NCI-H774 (cell line): ENCODE results near the gene EPS8L1.
"Not testable (repeated sequence)": the region's sequence is repeated elsewhere in the genome, so short reads cannot be mapped to it uniquely, and the experiment has no call there.

ENCODE experiments used
- DNase-seq: peaks from one replicate; lab custom pipeline; 2025; lab: John Stamatoyannopoulos, UW

EPS8L1 gene

DNA sequence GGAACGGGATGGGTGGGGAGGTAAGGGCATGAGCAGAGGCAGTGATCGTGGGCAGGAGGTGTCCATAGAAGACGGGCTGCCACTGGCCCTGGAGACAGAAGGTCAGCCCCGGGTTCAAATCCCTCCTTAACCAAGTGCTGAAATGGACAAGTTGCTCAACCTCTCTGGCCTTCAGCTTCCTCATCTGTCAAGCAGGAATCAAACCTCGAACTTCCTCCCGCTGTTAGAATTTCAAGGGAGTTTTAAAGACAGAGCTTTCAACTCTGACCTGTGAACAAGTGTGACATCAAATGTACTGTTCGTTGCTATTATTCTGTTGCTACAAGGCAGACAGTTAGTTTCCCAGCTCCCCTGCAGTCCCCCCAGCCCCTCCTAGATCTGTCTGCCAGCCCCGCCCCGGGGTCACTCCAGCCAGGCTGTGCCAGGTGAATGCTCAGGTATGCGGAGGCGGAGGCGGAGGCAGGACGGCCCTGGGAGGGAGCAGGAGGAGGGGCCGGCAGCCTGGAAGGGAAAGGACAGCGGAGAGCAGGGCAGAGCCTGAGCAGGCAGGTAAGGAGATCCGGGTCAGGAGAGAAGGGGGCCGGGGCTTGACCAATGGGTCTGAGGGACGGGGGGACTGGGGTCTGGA, at the start of gene EPS8L1:
EPS8L1 (plus strand) TSS at position 499 of the 628 bp plus-strand sequence. CDS start 576 bp downstream, outside the sequence.
- DNase-seq, result no peak

GRCh38 chr19:55027140-55027471, 48.6 kb upstream of the EPS8L1 start:
- not testable (repeated sequence) for DNase-seq

DNA sequence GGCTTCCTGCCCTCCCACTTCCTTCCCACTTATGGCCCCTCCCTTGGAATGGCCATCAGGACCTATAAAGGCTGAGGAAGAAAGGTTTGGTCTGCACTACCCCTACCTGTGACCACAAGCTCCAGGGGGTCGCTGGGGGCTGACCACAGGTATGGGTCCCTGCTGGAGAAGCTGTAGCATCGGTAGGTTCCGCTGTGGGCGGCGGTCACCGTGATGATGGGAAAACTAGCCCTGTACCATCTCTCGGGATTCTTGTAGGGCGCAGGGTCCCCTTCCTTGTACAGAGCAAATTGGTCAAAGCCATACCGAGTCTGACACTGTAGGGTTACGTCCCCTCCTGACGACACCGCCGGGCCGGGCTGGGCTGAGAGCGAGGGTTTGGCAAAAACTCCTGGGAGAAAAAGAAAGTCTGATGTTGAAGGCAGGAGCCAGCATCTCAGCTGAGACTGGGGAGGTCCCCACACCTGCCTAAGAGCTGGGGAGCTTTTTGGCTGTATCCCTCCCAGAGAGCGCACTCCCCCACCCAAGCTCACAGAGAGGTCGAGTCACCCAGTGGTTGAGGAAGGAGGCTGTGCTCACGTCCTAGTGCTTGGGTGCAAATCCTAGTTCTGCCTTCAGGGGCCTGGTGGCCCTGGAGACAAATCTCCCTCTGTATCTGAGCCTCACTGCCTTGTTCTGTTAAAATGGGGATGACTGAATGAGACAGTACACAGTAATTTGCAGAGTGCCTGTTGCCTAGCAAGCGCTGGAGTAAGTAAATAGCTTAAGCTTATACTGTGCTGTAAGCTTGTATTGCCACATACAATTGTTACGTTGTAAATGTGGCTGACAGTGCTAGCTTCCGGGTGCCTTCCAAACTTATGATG, 48.0 kb upstream of the EPS8L1 start:
- DNase-seq, result no peak

- no peak for DNase-seq
Measured at GRCh38 chr19:55028757-55029156, 46.9 kb upstream of the EPS8L1 start.

- no peak for DNase-seq
Measured at GRCh38 chr19:55031178-55031577, 44.5 kb upstream of the EPS8L1 start.

GRCh38 chr19:55032170-55032800, 43.4 kb upstream of the EPS8L1 start:
- no peak for DNase-seq

DNA sequence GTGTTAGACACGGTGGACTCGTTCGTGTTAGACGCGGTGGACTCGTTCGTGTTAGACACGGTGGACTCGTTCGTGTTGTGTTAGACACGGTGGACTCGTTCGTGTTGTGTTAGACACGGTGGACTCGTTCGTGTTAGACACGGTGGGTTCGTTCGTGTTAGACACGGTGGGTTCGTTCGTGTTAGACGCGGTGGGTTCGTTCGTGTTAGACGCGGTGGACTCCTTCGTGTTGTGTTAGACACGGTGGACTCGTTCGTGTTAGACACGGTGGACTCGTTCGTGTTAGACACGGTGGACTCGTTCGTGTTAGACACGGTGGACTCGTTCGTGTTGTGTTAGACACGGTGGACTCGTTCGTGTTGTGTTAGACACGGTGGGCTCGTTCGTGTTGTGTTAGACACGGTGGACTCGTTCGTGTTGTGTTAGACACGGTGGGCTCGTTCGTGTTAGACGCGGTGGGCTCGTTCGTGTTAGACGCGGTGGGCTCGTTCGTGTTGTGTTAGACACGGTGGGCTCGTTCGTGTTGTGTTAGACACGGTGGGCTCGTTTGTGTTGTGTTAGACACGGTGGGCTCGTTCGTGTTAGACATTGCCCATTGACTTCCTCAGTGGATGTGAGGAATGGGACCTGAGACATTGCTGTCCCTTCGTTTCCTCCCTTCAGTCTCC, 42.6 kb upstream of the EPS8L1 start:
- not testable (repeated sequence) for DNase-seq

DNA sequence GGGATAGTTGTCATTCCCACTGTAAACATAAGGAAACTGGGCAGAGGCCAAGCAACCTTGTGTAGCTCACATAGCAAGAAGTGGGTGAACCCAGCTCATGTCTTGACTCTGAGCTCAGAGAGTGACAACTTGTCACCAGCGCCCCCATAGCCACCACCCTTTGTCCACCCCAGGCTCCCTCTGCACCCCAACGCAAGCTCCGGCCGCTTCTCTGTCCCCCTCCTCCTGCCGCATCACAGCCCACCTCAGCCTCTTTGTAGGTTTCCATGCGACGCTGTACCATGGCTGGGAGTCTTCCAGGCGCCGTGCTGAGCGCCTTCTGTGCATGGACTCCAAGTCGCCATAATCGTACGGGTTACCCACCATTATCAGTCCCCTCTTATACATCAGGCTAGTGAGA, 40.9 kb upstream of the EPS8L1 start:
- DNase-seq, result no peak

DNA sequence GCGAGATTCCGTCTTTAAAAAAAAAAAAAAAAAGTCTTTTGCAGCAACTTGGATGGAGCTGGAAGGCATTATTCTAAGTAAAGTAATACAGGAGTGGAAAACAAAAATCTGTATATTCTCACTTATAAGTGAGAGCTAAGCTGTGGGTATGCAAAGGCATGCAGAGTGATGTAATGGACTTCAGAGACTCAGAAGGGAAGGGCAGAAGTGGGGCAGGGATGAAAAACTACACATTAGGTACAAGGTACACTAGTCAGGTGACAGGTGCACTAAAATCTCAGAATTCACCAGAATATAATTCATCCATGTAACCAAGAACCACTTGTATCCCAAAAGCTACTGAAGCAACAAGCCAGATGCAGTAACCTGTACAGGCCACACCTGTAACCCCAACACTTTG, 39.6 kb upstream of the EPS8L1 start:
- no peak for DNase-seq

DNA sequence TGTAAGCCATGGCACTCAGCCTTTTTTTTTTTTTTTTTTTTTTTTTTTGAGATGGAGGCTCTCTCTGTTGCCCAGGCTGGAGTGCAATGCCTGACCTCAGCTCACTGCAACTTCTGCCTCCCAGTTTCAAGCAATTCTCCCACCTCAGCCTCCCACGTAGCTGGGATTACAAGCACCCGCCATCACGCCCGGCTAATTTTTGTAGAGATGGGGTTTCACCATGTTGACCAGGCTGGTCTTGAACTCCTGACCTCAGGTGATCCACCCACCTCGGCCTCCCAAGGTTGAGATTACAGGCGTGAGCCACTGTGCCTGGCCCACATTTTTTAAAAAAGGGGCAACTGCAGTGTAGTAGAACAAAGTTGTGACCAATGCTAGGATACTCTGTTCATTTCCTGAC, 38.1 kb upstream of the EPS8L1 start:
- DNase-seq, result not testable (repeated sequence)

DNA sequence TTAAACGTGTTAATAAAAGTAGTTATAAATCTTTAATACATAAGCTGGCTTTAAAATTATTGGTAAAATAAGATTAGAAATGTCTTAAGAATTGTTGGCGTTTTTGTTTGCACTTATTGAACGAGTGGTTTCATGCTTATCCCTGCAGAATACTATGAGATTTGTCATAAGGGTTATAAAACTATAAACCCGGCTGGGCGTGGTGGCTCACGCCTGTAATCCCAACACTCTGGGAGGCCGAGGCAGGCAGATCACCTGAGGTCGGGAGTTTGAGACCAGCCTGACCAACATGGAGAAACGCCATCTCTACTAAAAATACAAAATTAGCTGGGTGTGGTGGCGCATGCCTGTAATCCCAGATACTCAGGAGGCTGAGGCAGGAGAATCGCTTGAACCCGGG, 35.0 kb upstream of the EPS8L1 start:
- DNase-seq, result not testable (repeated sequence)

- DNase-seq, result no peak
Measured at GRCh38 chr19:55041244-55041626, 34.4 kb upstream of the EPS8L1 start.

DNA sequence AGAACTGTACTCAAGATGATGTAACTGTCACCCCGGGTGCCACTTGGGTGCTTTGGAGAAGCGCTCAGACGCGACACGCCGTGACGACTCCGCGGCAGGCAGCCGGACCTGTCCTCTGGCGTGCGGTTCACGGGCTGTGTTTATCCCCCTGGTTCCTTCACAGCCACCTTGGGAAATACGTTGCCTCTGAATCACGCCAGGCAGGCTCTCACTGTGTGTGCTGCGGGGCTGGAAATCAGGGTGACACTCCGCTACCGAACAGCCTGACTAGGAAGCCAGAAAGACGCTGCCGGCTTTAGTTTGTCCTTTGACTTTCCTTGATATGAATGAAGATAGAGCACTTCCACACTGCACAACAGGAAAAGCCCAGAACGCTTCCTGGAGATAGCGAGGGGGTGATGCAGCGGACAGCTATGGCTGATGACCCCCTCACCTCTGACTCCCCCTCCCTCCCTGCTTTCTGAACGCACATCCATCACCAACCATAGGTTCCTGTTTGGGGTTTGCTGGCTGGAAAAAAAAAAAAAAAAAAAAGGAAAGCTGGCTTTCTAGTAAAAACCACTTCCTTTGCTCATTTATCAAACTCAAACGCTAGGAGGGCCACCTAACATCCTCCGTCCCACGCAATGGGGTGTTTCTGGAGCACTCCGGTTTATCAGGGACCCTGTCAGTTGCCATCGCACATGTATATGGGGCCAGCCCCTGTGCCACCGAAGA, 33.9 kb upstream of the EPS8L1 start:
- no peak for DNase-seq

GRCh38 chr19:55042344-55042678, 33.4 kb upstream of the EPS8L1 start:
- no peak for DNase-seq

- DNase-seq, result no peak
Measured at GRCh38 chr19:55042688-55043087, 33.0 kb upstream of the EPS8L1 start.

DNA sequence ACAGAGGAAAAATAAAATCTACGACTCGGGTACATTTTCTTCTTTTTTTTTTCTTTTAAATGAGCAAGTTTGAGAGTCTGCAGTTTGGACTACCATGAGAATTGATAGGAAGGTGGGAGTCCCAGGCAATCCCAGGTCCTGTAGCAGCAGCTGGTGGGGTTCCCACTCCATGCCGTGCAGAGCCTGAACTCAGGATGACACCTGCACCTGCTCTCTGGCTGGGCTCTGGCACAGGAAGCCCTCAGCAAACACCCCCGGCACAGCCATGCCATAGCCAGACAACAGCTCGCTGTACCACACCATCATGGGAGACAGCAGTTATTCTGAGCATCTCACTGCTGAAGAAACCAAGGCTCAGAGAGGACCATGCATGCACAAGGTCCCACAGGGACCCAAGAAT, 31.4 kb upstream of the EPS8L1 start:
- no peak for DNase-seq

- no peak for DNase-seq
Measured at GRCh38 chr19:55044771-55045716, 30.6 kb upstream of the EPS8L1 start.

DNA sequence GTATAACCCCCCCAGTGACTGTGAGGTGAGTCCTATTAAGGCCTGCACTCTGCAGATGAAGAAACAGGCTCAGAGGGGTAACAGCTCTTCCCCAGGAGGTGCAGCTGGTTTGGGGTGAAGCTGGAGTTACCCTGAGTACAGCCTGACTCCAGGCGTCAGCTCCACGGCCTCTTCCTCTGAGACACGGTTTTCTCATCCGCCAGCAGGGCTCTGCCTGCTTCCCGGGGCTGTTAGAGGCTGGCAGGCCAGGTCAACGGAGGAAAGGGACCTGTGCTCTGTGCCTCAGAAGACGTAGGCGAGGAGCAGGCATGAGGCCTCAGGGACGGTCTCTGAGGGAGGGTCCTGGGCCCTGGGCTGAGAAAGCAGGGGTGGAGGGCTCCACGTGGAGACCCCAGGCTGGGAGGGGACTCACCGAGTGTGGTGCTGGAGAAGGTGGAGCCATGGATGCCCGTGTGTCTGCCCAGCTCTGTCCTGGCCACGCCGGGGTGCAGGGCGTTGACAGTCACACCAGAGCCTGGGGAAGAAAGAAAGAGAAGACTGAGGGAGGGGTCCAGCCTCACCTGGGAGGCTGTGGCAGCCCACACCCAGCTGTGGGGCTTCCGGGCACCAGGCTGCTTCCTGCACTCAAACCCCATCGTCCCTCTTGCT, 28.6 kb upstream of the EPS8L1 start:
- no peak for DNase-seq

DNA sequence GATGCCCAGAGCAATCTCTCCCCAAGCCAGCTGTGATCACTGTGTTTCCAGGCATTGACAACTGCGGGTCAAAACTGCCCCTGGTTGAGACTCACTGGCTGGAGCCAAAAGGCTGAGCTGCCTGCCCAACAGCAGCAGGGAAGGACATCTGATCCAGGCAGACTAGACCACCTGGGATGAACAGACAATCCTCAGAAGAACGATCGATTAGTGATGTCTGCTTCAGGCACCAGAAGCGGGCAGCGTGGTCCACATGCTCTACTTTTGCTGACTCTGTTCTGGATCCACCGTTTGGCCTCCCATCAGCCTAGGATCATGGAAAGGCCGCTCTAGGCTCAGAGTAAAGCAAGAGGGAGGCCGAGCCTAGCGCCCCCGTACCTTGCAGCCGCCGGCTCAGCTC, 27.7 kb upstream of the EPS8L1 start:
- no peak for DNase-seq

DNA sequence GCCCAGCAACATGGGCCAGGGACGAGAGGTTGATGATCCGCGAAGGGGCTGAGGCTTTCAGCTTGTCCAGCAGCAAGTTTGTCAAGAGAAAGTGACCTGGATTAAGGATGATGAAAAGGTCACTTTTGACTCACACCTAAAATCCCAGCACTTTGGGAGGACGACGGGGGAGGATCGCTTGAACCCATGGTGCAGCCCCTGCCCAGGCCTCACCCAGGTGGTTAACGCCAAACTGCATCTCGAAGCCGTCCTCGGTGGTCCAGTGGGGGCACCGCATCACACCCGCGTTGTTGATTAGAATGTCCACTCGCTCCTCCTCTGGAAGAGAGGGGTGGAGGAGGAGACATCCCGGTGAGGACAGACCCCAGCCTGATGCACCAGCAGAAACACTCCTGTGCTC, 27.2 kb upstream of the EPS8L1 start:
- no peak for DNase-seq
